Middle frontal gyrus (tissue), 1 donor: ENCODE measurements around the gene LAIR2.
"Not testable (repeated sequence)": the region's sequence is repeated elsewhere in the genome, so short reads cannot be mapped to it uniquely, and the experiment has no call there.

Experiments
- DNase-seq: peaks from one replicate; pipeline ENCODE4 v3.0.0-alpha.2; 2015; ENCODE audit warnings: low spot score; ENCODE audit errors: extremely low spot score

Gene LAIR2

DNA sequence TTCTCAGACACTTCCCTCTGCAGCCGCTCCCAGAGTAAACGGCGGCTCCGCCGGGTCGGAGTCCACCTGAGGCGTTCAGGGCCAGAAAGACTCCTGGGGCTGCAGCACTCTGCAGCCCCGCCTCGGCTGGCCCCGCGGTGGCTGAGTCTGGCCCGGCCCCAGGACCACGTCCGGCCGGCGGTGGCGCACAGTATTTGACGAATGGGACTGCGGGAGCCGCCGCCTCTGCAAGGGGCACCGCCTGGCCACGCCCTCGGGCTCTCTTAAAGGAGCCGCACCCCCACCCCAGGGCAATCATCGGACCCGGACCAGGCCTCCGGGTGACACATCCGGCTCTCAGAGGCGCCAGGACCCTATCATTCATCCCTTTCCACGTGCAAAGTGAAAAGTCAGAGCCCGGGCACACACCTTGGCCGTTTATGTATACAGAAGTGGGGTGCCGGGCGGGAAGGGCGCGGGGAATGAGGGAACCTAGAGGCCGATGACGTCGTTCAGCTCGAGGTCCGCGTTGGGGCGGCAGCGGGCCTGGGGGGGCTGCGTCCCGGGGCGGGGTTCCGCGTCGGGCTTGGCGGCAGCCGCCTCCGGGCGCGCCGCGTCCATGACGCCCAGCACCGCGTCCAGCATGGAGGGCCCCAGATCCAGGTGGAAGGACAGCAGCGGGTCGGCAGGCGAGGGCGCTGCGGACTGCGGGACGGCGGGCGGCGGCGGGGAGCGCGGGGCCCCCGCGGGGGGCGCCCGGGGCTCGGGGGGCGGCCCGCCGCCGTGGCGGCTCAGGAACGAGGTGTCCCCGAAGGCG, 37.8 kb upstream of the LAIR2 start:
- DNase-seq: peak; percentile 49

DNA sequence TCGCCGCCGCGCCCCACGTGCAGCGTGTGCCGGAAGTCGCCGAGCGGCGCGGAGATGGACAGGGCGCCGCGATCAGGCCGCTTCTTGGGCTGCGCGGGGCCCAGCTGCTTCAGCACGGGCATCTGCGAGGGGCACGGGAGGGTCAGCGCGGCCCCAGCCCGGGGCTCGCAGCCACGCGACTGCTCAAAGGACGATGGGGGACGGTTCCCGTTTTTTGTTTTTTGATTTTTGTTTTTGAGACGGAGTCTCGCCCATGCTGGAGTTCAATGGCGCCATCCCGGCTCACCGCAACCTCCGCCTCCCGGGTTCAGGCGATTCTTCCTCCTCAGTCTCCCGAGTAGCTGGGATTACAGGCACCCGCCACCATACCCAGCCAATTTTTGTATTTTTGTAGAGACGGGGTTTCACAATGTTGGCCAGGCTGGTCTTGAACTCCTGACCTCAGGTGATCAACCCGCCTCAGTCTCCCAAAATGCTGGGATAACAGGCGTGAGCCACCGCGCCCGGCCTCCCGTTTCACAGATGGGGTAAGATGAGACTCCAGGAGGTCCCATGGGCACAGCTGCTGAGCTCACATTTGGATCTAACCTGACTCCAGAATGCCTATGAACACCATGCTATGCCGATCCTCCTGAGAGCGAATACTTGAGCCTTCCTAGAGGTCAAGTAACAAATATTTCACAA, 37.1 kb upstream of the LAIR2 start:
- no peak for DNase-seq

DNA sequence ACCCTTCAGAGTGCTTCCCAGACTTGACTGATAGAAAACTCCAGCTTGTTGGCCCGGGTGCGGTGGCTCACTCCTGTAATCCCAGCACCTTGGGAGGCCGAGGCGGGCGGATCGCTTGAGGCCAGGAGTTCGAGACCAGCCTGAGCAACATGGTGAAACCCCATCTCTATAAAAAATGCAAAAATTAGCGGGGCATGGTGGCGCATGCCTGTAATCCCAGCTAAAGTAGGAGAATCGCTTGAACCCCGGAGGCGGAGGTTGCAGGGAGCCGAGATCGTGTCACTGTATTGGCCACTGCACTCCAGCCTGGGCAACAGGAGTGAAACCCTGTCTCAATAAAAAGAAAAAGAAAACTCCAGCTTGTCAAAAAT, 36.5 kb upstream of the LAIR2 start:
- DNase-seq: not testable (repeated sequence)

DNA sequence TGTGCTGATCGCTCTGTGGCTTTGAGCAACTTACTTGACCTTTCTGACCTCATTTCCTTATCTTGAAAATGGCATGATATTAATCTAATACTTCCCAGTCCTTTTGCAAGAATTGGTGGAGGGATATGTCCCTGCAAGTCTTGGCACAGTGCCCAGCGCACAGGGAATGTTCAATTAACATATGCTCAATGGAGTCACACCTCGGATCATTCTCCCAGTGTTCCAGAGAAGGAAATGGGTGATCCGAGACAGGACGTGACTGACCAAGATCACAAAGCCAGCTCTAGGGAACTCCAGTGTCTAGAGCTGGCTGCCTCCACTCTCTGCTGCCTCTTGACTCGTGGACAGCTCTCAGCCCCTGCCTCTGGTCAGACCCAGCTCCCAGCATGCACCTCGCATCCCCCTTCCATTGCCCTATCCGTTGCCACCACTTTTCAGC, 33.1 kb upstream of the LAIR2 start:
- no peak for DNase-seq

DNA sequence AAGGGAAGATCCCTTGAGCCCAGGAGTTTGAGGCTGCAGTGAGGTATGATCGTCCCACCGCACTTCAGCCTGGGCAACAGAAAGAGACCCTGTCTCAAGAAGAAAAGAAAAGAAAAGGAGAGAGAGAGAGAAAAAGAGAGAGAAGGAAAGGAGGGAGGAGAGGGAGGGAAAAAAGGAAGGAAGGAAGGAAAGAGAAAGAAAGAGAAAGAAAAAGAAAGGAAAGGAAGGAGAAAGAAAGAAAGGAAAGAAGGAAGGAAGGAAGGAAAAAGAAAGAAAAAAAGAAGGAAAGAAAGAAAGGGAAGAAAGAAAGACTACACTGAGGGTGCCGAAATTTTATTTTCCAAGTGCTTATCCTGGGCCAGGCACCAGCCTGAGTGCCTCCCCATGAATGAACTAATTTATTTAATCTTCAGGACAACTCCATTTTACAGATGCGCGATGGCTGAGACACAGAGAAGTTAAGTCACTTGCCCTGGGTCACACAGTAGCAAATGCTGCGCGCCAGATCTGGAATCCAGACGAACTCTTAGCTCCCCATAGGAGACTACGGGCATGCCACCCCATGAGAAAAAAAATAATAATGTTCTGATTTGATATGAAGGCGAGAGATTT, 32.2 kb upstream of the LAIR2 start:
- no peak for DNase-seq

DNA sequence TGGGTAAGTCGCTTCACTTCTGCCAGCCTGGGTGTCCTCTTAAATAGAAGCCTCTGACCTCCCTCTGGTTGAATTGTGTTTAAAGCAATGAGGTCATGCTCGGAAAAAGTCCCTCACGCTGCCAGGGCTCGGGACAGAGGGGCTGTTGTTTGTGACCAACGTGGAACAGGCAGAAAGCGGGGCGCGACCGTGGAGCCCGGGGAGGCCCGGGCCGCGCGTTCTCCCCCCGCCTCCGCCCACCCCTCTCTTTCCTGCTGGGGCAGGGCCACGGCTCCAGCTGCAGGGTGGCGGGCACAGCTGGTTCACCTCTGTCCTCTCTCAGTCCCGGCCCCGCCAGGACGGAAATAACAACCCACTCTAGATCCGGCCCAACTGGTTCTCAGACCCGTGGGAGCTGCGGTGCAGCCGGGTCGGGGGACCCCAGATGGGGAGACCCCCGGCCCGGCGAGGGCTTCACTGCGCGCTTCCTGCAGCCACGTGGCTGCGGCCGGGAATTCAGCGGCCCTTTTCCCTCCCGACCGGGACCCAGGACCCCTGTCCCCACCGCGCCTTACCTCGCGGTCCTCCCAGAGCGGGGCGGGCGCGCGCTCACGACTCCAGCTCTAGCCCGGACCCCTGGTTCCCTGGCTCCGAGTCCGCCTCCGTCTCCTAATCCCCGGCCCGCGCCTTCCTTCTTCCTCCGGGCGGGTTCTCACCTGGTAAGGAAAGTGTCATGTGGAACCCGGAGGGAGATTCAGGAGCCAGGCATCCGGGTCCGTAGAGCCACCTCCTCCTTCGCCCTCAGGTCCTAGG, 31.4 kb upstream of the LAIR2 start:
- no peak for DNase-seq

DNA sequence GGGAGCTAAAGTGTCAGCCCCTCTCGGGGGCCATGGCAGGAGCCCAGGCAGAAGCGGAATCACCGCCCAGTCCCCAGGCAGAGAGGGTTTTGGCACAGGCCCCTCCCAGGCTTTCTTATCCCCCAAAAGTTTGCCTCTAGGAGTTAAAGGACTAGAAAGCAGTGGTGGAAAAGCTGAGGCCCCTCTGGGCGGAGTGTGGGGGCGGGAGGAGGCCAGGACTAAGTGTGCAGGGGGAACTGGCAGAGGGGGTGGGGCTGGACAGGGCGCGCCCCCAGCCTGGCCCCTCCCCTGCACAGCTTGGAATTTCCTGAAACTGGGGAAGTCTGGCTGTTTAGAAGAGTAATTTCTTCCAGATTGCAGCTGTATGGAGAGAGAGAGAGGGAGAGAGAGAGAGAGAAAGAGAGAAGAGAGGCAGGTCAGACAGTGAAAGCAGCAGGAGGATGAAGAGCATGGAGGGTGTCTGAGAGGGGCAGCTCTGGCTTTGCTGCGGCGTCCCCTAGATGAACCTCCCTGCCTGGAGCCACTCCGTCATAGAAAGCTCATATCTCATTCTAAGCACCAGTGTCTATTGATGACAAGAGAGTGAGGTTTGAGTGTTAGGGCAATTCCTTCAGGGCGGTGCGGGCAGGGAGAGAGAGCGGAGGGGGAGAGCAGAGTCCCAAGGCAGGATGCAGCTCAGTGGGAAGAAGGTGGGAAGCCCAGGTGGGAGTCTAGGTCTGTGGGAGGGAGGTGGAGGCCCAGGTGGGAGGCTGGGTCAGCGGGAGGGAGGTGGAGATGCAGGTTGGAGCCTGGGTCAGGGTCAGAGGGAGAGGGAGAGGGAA, 29.4 kb upstream of the LAIR2 start, which contains the start of gene CDC42EP5:
Gene CDC42EP5 (minus strand): TSS at position 226 of the 821 bp plus-strand sequence. CDS start 7,749 bp downstream, outside the sequence.
- no peak for DNase-seq

DNA sequence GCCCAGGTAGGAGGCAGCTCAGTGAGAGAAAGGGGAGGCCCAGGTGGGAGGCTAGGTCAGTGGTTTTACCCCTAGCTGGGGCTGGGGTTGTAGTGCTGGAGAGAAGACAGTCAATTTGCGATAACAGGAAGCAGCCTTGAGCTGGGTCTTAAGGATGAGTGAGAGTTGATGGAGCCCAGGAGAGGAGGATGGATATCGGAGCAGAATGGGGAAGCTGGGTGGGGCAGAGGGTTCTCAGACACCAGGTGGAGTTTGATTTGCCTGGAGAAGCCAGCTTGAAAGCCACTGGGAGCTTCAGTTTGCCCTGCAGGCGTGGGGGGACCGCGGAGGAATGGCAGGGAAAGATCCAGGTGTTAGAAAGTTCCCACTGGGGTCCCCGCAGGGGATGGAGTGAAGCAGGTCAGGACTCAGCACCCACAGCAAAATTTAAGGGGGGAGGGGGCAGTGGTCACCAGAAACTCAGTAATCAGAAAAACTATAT, 28.7 kb upstream of the LAIR2 start:
- DNase-seq: no peak

DNA sequence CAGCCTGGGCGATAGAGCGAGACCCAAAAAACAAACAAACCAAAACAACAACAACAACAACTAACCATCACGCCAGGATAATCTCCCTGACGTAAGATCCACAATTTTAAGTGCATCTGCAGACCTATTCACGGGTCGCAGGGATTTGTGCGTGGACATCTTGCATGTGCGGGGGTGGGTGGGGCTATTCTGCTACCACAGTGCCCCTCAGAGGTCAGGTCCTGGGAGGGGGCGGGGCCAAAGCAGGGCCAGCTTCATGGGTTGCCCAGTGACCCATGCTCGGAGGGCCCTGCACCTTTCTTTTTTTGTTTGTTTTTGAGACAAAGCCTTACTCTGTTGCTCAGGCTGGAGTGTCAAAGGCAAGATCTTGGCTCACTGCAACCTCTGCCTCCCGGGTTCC, 26.9 kb upstream of the LAIR2 start:
- DNase-seq: no peak

DNA sequence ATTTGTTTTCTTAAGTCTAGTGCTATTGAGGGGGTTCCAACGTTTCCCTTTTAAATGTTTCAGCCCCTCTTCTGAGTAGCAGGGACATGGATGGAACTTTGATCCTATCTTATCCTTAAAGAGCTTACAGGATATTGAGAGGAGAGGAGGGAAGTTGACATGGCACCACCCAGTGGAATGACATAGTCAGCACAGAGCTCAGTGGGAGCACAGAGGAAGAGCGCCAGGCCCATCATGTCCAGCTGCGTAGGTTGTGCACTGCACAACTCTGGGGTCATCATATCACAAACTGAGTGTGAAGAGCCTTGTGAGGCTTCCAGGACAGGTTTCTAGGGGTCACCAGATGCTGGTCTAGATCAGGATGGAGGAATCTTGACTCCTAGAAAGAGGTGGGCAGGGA, 25.0 kb upstream of the LAIR2 start:
- no peak for DNase-seq

DNA sequence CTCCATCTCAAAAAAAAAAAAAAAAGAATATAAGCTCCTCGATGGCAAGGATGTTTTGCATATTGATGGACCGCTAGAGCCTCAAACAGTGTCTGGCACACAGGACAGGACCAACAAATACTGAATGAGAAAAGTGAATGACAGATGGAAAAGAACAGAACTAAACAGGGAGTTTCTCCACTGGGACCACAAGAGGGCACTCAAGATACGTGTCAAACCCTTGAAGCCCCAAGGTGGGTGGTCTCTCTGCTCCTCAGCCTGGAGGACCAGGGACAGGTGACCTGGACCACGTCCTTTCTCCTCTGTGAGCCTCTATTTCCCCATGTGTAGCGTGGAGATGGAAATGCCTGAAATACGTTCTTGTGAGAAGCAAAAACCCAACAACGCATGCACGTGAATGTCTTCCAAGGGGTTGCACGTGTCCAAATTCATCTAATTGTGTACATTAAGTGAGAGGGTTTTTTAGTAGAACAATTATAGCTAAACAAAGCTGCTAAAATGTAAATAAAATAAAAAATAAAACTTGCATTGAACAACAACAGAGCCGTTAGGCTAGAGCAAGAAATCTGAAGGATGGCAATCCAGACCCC, 23.9 kb upstream of the LAIR2 start:
- no peak for DNase-seq

DNA sequence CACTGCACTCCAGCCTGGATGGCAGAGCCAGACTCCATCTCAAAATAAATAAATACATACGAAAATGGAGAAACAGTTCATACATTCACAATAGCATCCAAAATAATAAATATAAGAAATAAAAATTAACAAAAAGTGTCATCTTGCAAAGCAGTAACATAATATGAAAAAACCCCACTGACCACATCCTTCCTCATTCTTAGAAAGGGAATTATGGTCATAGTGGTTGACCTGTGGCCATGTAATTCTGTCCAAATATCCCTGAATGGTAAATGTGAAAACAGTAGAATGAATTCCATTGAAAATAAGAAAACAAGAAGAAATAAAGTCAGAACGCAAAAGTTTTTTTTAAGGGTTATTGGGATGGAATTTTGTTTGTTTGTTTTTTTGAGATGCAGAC, 22.6 kb upstream of the LAIR2 start:
- DNase-seq: no peak

DNA sequence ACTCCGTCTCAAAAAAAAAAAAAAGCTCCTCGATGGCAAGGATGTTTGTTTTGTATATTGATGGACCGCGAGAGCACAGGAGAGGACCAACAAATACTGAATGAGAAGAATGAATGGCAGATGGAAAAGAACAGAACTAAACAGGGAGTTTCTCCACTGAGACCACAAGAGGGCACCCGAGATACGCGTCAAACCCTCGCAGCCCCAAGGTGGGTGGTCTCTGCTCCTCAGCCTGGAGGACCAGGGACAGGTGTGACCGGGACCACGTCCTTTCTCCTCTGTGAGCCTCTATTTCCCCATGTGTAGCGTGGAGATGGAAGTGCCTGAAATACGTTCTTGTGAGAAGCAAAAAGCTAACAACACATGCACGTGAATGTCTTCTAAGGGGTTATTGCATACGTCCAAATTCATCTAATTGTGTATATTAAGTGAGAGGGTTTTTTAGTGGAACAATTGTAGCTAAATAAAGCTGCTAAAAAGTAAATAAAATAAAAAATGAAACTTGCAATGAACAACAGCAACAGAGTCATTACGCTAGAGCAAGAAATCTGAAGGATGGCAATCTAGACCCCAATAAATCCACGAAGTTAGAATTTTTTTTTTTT, 21.2 kb upstream of the LAIR2 start:
- DNase-seq: no peak

DNA sequence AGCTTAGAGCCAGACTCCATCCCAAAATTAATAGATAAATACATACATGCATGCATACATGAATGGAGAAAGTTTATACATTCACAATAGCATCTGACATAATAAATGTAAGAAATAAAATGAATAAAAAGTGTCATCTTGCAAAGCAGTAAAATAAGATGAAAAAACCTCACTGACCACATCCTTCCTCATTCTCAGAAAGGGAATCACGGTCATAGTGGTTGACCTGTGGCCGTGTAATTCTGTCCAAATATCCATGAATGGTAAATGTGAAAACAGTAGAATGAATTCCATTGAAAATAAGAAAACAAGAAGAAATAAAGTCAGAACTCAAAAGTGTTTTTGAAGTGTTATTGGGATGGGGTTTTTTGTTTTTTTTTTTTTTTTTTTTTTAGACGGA, 19.7 kb upstream of the LAIR2 start:
- no peak for DNase-seq

DNA sequence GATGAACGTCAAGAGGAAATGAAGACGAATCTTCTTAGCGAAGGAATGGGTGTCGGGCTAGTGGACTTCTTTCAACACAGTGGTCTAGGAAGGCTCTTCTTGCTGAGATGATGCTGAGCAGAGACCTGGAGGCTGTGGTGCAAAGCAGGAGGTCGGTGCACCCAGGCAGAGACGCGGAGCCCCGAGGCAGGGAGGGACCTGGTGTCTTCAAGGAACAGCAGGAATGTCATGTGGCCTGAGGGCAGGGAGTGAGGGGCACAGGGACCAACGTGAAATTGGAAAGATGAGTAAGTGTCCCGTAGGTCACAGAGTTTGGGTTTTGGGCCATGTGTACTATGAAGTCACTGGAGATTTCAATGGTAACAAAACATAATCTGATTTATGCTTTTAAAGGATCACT, 18.2 kb upstream of the LAIR2 start:
- DNase-seq: no peak

DNA sequence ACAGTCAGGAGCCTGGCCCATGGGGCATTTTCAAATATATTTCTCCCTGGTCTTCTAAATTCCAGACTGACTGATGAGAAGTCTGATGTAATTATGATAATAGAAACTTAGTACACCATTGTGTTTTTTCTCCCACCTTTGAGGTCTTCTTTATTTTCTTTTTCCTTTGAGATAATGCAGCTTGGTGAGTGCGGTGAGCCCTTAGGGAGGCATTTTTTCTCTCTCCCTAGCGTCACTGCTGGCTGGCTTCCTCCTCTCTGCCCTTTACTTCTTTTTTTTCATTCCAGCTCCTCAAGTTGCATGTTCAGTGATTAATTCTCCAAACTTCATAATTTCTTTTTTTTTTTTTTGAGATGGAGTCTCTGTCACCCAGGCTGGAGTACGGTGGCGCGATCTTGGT, 16.8 kb upstream of the LAIR2 start:
- DNase-seq: no peak

DNA sequence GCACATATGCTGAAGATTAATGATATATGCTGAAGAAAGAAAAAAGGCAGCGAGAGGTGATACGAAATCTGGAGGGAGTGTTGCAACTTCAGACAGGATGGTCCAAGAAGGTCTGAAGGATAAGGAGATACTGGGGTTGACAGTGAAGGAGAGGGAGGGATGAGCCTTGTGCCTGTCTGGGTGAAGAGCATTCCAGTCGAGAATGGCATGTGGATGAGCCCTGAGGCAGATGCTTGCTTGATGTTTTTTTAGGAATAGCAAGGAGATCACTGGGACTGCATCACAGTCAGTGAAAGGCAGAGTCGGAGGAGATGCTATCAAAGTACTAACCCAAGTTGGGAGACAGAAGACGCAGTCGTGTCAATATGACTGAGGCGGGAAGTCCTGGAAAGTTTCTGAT, 13.3 kb upstream of the LAIR2 start:
- DNase-seq: no peak

DNA sequence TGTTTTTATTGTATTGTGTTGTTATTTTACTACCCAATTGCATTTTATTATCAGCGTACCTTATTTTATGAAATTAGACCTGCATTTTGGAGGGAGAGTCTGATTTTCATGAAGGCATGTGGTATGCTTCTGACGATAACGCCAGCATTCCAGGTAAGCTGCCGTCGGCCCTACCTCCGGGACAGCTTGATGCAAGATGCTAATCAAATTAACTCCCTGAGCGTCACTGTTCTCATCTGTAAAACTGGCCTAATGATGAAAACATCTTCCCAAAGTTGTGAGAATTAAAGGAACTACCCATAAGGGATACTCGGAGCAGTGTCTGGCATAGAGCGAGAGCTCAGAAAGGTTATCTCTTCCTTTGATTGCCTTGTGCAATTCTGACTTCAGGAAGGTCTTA, 12.9 kb upstream of the LAIR2 start:
- DNase-seq: no peak

DNA sequence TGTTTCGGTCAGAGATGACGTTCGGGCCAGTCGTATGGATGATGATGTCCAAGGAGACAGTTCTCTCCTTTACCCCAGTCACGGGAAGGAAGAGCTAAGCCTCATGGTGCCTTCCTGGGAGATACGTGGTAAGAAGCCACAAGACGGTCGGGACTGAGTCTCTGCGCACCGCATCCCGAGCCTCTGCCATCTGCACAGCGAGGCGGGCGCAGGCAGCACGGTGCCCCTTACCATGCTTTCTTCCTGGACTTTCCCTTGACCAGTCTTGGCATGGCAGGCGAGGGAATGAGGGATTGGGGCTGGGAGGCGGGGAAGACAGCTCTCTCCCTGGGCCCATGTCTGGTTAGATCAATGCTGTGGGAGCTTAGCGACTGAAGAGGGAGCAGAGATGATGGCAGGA, 10.1 kb upstream of the LAIR2 start:
- no peak for DNase-seq

DNA sequence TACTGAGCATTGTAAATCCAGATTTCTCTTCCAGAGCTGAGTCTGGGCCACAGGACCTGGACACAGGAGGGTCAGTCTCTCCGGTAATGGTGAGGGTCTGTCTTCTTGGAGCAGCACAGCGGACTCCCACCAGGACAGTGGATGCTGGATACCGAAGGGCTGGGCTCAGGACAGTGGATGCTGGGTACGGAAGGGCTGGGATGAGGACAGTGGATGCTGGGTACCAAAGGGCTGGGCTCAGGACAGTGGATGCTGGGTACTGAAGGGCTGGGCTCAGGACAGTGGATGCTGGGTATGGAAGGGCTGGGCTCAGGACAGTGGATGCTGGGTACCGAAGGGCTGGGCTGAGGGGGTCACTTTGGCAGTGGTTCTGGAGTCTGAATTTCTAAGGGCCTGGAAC, 9.6 kb upstream of the LAIR2 start:
- DNase-seq: not testable (repeated sequence)
